H9 (cell line): Measurements from ENCODE around the gene TACR2. TPM values are rescaled to one million over a fixed set of nuclear protein-coding genes. Genes with fewer than 3 reads are reported as not detected.

Source experiments
- DNase-seq: peaks from one replicate; pipeline ENCODE4 v3.0.0-alpha.2; 2017
- H2AFZ ChIP-seq: one replicate; pipeline ENCODE4 v1.6.1; 2013; ENCODE audit warnings: mild to moderate bottlenecking, low read length, control low read depth, moderate library complexity
- H2AK5ac ChIP-seq: 2 replicates; pipeline ENCODE4 v1.6.1; 2013; ENCODE audit warnings: low read length, control low read depth, mixed read lengths; ENCODE audit not compliant: insufficient read length
- H2BK120ac ChIP-seq: one replicate; pipeline ENCODE4 v1.6.1; 2013; ENCODE audit warnings: low read depth, mild to moderate bottlenecking, low read length, control low read depth, inconsistent platforms; ENCODE audit not compliant: poor library complexity, severe bottlenecking
- H2BK12ac ChIP-seq: 2 replicates; pipeline ENCODE4 v1.6.1; 2013; ENCODE audit warnings: low read length, control low read depth, mixed read lengths, low read depth; ENCODE audit not compliant: insufficient read length
- H2BK15ac ChIP-seq: 2 replicates; pipeline ENCODE4 v1.6.1; 2013; ENCODE audit warnings: low read depth, low read length, control low read depth
- H2BK20ac ChIP-seq: one replicate; pipeline ENCODE4 v1.6.1; 2013; ENCODE audit warnings: low read depth, mild to moderate bottlenecking, low read length, control low read depth, inconsistent platforms; ENCODE audit not compliant: poor library complexity, severe bottlenecking
- H2BK5ac ChIP-seq: 2 replicates; pipeline ENCODE4 v1.6.1; 2013; ENCODE audit warnings: low read length, control low read depth, mixed read lengths; ENCODE audit not compliant: insufficient read length
- H3K14ac ChIP-seq: 2 replicates; pipeline ENCODE4 v1.6.1; 2013; ENCODE audit warnings: low read length, control low read depth; ENCODE audit not compliant: insufficient read depth
- H3K18ac ChIP-seq: 2 replicates; pipeline ENCODE4 v1.6.1; 2013; ENCODE audit warnings: low read depth, mild to moderate bottlenecking, mixed read lengths, low read length, control low read depth; ENCODE audit not compliant: insufficient read length
- H3K23ac ChIP-seq: 2 replicates; pipeline ENCODE4 v1.6.1; 2013; ENCODE audit warnings: low read length, control low read depth, mixed read lengths, low read depth; ENCODE audit not compliant: insufficient read length
- H3K23me2 ChIP-seq: 2 replicates; pipeline ENCODE4 v1.6.1; 2013; ENCODE audit warnings: low read depth, mild to moderate bottlenecking, mixed read lengths, low read length, control low read depth; ENCODE audit not compliant: insufficient read length, poor library complexity, severe bottlenecking
- H3K27ac ChIP-seq: 2 replicates; pipeline ENCODE4 v1.5.1; 2013; ENCODE audit warnings: low read length, control low read depth, mixed read lengths, low read depth; ENCODE audit not compliant: insufficient read length
- H3K27me3 ChIP-seq: 2 replicates; pipeline ENCODE4 v1.6.1; 2013; ENCODE audit warnings: low read length, control low read depth, inconsistent platforms; ENCODE audit not compliant: insufficient read depth
- H3K4ac ChIP-seq: 2 replicates; pipeline ENCODE4 v1.6.1; 2013; ENCODE audit warnings: low read depth, mild to moderate bottlenecking, control low read depth, inconsistent platforms, low read length, moderate library complexity
- H3K4me1 ChIP-seq: 2 replicates; pipeline ENCODE4 v1.6.1; 2013; ENCODE audit warnings: low read length, control low read depth, inconsistent platforms; ENCODE audit not compliant: insufficient read depth
- H3K4me2 ChIP-seq: 2 replicates; pipeline ENCODE4 v1.6.1; 2013; ENCODE audit warnings: low read length, control low read depth, mixed read lengths; ENCODE audit not compliant: insufficient read length, insufficient read depth
- H3K56ac ChIP-seq: 2 replicates; pipeline ENCODE4 v1.6.1; 2013; ENCODE audit warnings: low read depth, mild to moderate bottlenecking, mixed read lengths, low read length, control low read depth; ENCODE audit not compliant: insufficient read length
- H3K79me1 ChIP-seq: 2 replicates; pipeline ENCODE4 v1.6.1; 2013; ENCODE audit warnings: low read depth, mild to moderate bottlenecking, moderate library complexity, low read length, control low read depth, inconsistent platforms; ENCODE audit not compliant: insufficient read depth, poor library complexity, severe bottlenecking
- H3K79me2 ChIP-seq: 2 replicates; pipeline ENCODE4 v1.6.1; 2013; ENCODE audit warnings: low read length, control low read depth, inconsistent platforms; ENCODE audit not compliant: insufficient read depth
- H3K9ac ChIP-seq: 2 replicates; pipeline ENCODE4 v1.6.1; 2013; ENCODE audit warnings: low read length, control low read depth, mixed read lengths; ENCODE audit not compliant: insufficient read length; ENCODE audit errors: extremely low read depth
- H3K9me3 ChIP-seq: one replicate; pipeline ENCODE4 v1.6.1; 2013; ENCODE audit warnings: low read depth, low read length, inconsistent platforms; ENCODE audit not compliant: control insufficient read depth
- H3T11ph ChIP-seq: one replicate; pipeline ENCODE4 v1.6.1; 2013; ENCODE audit warnings: mild to moderate bottlenecking, low read length, control low read depth, inconsistent platforms
- H4K20me1 ChIP-seq: one replicate; pipeline ENCODE4 v1.6.1; 2013; ENCODE audit not compliant: control insufficient read depth, insufficient read length, insufficient read depth
- H4K5ac ChIP-seq: 2 replicates; pipeline ENCODE4 v1.6.1; 2013; ENCODE audit warnings: low read depth, mild to moderate bottlenecking, mixed read lengths, low read length, control low read depth; ENCODE audit not compliant: insufficient read length
- H4K8ac ChIP-seq: replicated peaks from 2 replicates; pipeline ENCODE4 v1.6.1; 2013; ENCODE audit warnings: low read length, control low read depth, mixed read lengths, low read depth; ENCODE audit not compliant: insufficient read length
- H4K91ac ChIP-seq: 2 replicates; pipeline ENCODE4 v1.6.1; 2013; ENCODE audit warnings: low read depth, mild to moderate bottlenecking, moderate library complexity, mixed read lengths, low read length, control low read depth; ENCODE audit not compliant: insufficient read length
- H3K27ac Mint-ChIP-seq, 3 experiments: 2 replicates in 2 of 3; 3 replicates in 1 of 3; pipeline ENCODE4 v1.8.0; 2020 to 2021; ENCODE audit warnings: mixed read lengths in 3 of 3, mild to moderate bottlenecking in 1 of 3, moderate library complexity in 1 of 3
- H3K27me3 Mint-ChIP-seq: 2 replicates; pipeline ENCODE4 v1.8.0; 2021; ENCODE audit warnings: low read depth, mild to moderate bottlenecking, moderate library complexity, mixed read lengths
- H3K36me3 Mint-ChIP-seq, 3 experiments: 2 replicates in 2 of 3; 3 replicates in 1 of 3; pipeline ENCODE4 v1.8.0; 2020 to 2021; ENCODE audit warnings: low read depth in 3 of 3, mixed read lengths in 3 of 3; ENCODE audit not compliant: insufficient read depth in 1 of 3
- H3K4me1 Mint-ChIP-seq, 2 experiments: 2 replicates each; pipeline ENCODE4 v1.8.0; 2020; ENCODE audit warnings: mixed read lengths in 2 of 2
- H3K4me3 Mint-ChIP-seq, 2 experiments: 2 replicates in 1 of 2; 3 replicates in 1 of 2; pipeline ENCODE4 v1.8.0; 2020 to 2021; ENCODE audit warnings: mild to moderate bottlenecking in 2 of 2, mixed read lengths in 2 of 2, moderate library complexity in 1 of 2
- H3K9me3 Mint-ChIP-seq, 2 experiments: 2 replicates in 1 of 2; 3 replicates in 1 of 2; pipeline ENCODE4 v1.8.0; 2020; ENCODE audit warnings: mild to moderate bottlenecking in 2 of 2, mixed read lengths in 2 of 2, moderate library complexity in 1 of 2
- CTCF ChIP-seq: fragments of 200-600 bp; sonication (generic); conservative IDR thresholded peaks from 3 replicates; pipeline ENCODE4 v1.8.0; 2021; ENCODE audit warnings: antibody characterized with exemption, mild to moderate bottlenecking
- WGBS: extraction: QIAGEN DNeasy Blood & Tissue Kit; methylation state at CpG from one replicate; pipeline ENCODE4 v1.1.7; 2013; ENCODE audit warnings: missing lambda C conversion rate, low lambda C conversion rate, mixed read lengths; ENCODE audit not compliant: insufficient read length; ENCODE audit errors: extremely low coverage; 5-methylcytosine and 5-hydroxymethylcytosine counted together
- total RNA-seq: library from RNA; stranded (reverse); gene quantifications from 2 replicates; pipeline ENCODE4 v1.2.1, GENCODE V29; 2021

TACR2 gene
- total RNA-seq, 1 experiment from 2014 or later = not detected

GRCh38 chr10:69460576-69461242, 44.0 kb upstream of the TACR2 start:
- no peak overlapping the region for H3K23ac ChIP-seq

More at GRCh38 chr10:69460576-69461242, 44.0 kb upstream of the TACR2 start:
- no peaks in the 10 kb centered on the region for H4K20me1 ChIP-seq
- no peak for DNase-seq
- no peak overlapping the region for H2BK5ac ChIP-seq
- peaks cover 5% of the 10 kb centered on the region; the same call in 1 of the 2 replicates for H3K4me1 ChIP-seq
- no peak overlapping the region for H2BK12ac ChIP-seq
- Mint-ChIP-seq H3K4me3 (no peak overlapping the region), H3K36me3 (no peaks in the 10 kb centered on the region; a peak in 1 of 7 replicates), H3K4me1 (peaks cover 0 to 3% of the 10 kb centered on the region in 2 experiments; a peak in 1 of 4 replicates), H3K9me3 (no peaks in the 10 kb centered on the region), H3K27me3 (no peaks in the 10 kb centered on the region; the same call in 1 of the 2 replicates), H3K27ac (peak overlapping the region in 1 of 3 experiments; percentile 61; a peak in 1 of 7 replicates)
- no peak overlapping the region for H3K4ac ChIP-seq
- 0 out of 2 replicates have a peak, but pooled peaks cover 2% of the 10 kb centered on the region for H3K79me2 ChIP-seq
- no peaks in the 10 kb centered on the region for H3K9me3 ChIP-seq
- no peak overlapping the region for H2BK15ac ChIP-seq
- H3T11ph ChIP-seq = no peak overlapping the region
- H4K91ac ChIP-seq = no peak overlapping the region
- H3K18ac ChIP-seq = no peak overlapping the region
- H3K23me2 ChIP-seq = no peaks in the 10 kb centered on the region
- H2BK120ac ChIP-seq = no peak overlapping the region
- H3K27me3 ChIP-seq = no peaks in the 10 kb centered on the region
- TF ChIP-seq CTCF = no peak
- no peak overlapping the region for H3K27ac ChIP-seq
- no peak overlapping the region for H3K4me2 ChIP-seq
- no peak overlapping the region for H3K14ac ChIP-seq
- no peak overlapping the region for H4K8ac ChIP-seq
- no peaks in the 10 kb centered on the region for H3K79me1 ChIP-seq
- H4K5ac ChIP-seq = no peak overlapping the region
- WGBS = no CpG with 5 or more reads among the region's 9 CpGs
- H2AFZ ChIP-seq = no peak overlapping the region
- H3K56ac ChIP-seq = no peak overlapping the region
- H3K9ac ChIP-seq = no peak overlapping the region
- H2AK5ac ChIP-seq = no peak overlapping the region
- no peak overlapping the region for H2BK20ac ChIP-seq
